HG02938 (cell line): ENCODE data around the gene VPS41.
"Not testable (repeated sequence)": the region's sequence is repeated elsewhere in the genome, so short reads cannot be mapped to it uniquely, and the experiment has no call there.

ENCODE experiments used
- ATAC-seq: cut with Tn5 transposase; IDR thresholded peaks from one replicate; pipeline ENCODE4 v1.9.1; 2021; ENCODE audit warnings: mild to moderate bottlenecking, moderate library complexity; ENCODE audit not compliant: unreplicated experiment

Gene VPS41

GRCh38 chr7:38908759-38909335 lies at the start of gene VPS41:
Gene VPS41, minus strand, starts transcription at chr7:38909191. Its CDS starts 17 bp downstream, at chr7:38909174.
- ATAC-seq: peak; percentile 99

GRCh38 chr7:38955892-38956291 lies 46.9 kb upstream of the VPS41 start:
- no peak for ATAC-seq

- ATAC-seq: no peak
Observed at GRCh38 chr7:38953971-38954370, 45.0 kb upstream of the VPS41 start.

- ATAC-seq: no peak
Observed at GRCh38 chr7:38953227-38953626, 44.2 kb upstream of the VPS41 start.

- ATAC-seq: no peak
Observed at GRCh38 chr7:38951213-38951612, 42.2 kb upstream of the VPS41 start.

GRCh38 chr7:38950309-38950708 lies 41.3 kb upstream of the VPS41 start:
- ATAC-seq: no peak

GRCh38 chr7:38947541-38947940 lies 38.5 kb upstream of the VPS41 start:
- not testable (repeated sequence) for ATAC-seq

GRCh38 chr7:38942431-38943051 lies 33.5 kb upstream of the VPS41 start:
- no peak for ATAC-seq

- ATAC-seq: no peak
Observed at GRCh38 chr7:38940774-38941173, 31.8 kb upstream of the VPS41 start.

GRCh38 chr7:38938589-38938988 lies 29.6 kb upstream of the VPS41 start:
- no peak for ATAC-seq

GRCh38 chr7:38938001-38938485 lies 29.1 kb upstream of the VPS41 start:
- no peak for ATAC-seq

GRCh38 chr7:38936641-38937040 lies 27.6 kb upstream of the VPS41 start:
- no peak for ATAC-seq

- ATAC-seq: no peak
Observed at GRCh38 chr7:38934536-38934935, 25.5 kb upstream of the VPS41 start.

- ATAC-seq: no peak
Observed at GRCh38 chr7:38934051-38934450, 25.1 kb upstream of the VPS41 start.

- ATAC-seq: peak; percentile 74
Observed at GRCh38 chr7:38932509-38933168, 23.6 kb upstream of the VPS41 start.

GRCh38 chr7:38929460-38930171 lies 20.6 kb upstream of the VPS41 start:
- ATAC-seq: no peak

GRCh38 chr7:38928506-38928905 lies 19.5 kb upstream of the VPS41 start:
- ATAC-seq: no peak

- no peak for ATAC-seq
Observed at GRCh38 chr7:38927751-38928150, 18.8 kb upstream of the VPS41 start.

- no peak for ATAC-seq
Observed at GRCh38 chr7:38920731-38921130, 11.7 kb upstream of the VPS41 start.

GRCh38 chr7:38916396-38916795 lies 7.4 kb upstream of the VPS41 start:
- no peak for ATAC-seq

GRCh38 chr7:38909870-38910269 lies 879 bp upstream of the VPS41 start:
- no peak for ATAC-seq

GRCh38 chr7:38907766-38908165 lies 1.2 kb downstream of the VPS41 start:
- ATAC-seq: no peak
